Ectodermal cell (in vitro differentiated cells): ENCODE measurements around the gene RUFY4.

Experiments
- H3K27ac ChIP-seq: 2 replicates; pipeline ENCODE4 v1.7.0; 2013; ENCODE audit warnings: mild to moderate bottlenecking, low read depth, low read length; ENCODE audit not compliant: insufficient read depth, poor library complexity, severe bottlenecking
- H3K27me3 ChIP-seq: 2 replicates; pipeline ENCODE4 v1.7.0; 2013; ENCODE audit warnings: mild to moderate bottlenecking, low read length; ENCODE audit not compliant: insufficient read depth, control insufficient read depth, poor library complexity, severe bottlenecking
- H3K36me3 ChIP-seq: one replicate; pipeline ENCODE4 v1.7.0; 2013; ENCODE audit warnings: low read length; ENCODE audit not compliant: control insufficient read depth, insufficient read depth
- H3K4me1 ChIP-seq: one replicate; pipeline ENCODE4 v1.7.0; 2013; ENCODE audit warnings: low read length; ENCODE audit not compliant: control insufficient read depth, insufficient read depth
- H3K4me3 ChIP-seq: 2 replicates; pipeline ENCODE4 v1.7.0; 2013; ENCODE audit warnings: low read depth, low read length, control low read depth; ENCODE audit not compliant: insufficient read depth
- H3K9me3 ChIP-seq: 2 replicates; pipeline ENCODE4 v1.7.0; 2013; ENCODE audit warnings: mild to moderate bottlenecking, low read length, moderate library complexity; ENCODE audit not compliant: control insufficient read depth
- WGBS, 2 experiments: methylation state at CpG; one replicate each; pipeline ENCODE4 v1.1.7; 2013; ENCODE audit warnings: missing lambda C conversion rate in 2 of 2; 5-methylcytosine and 5-hydroxymethylcytosine counted together

RUFY4 gene

DNA sequence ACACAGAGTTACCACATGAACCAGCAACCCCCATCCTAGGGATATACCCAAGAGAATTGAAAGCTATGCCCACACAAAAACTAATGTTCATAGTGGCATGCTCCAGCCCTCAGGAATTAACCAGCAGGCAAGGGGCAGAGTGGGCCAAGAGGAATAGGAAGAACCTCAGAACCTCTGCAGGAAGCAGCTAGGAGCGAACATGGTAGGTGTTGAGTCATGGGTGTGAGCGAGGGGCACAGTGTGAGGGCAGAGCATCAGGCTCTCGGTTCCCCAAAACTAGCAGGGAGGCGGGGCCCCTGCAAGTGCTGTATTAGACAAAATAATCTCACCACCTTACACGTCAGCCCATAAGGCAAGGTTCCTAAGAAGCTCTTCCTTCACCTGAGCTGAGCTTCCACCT is 5.6 kb upstream of the RUFY4 start:
- Histone ChIP-seq H3K36me3 (no peaks in the 10 kb centered on the region), H3K4me1 (peaks cover 8% of the 10 kb centered on the region), H3K9me3 (no peaks in the 10 kb centered on the region), H3K4me3 (no peak overlapping the region), H3K27ac (no peak overlapping the region), H3K27me3 (peaks cover 5% of the 10 kb centered on the region)
- 87 to 96% methylated on average over 5 of the region's 5 CpGs for WGBS, 2 experiments

DNA sequence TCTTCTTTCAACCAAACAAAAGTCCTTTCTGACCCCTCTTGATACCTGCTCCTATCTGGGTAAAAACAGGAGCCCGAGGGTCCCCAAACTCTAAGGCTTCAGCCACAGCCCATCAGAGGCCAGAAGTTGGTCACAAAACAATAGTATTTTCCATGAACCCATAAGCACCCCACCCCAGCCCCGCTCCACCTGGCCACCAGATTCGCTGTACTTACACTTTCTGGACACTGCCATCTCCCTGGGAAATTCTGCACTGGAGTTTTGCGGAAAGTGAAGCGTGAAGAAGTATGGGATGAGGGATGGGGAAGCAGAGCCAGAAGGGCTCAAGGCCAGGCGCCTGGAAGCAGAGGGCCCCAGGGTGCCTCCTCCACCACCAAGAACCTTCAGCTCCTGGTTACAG is 5.2 kb upstream of the RUFY4 start:
- WGBS, 2 experiments = 92 to 94% methylated on average over 6 of the region's 6 CpGs
- H3K4me3 ChIP-seq = no peak overlapping the region
- peaks cover 6% of the 10 kb centered on the region for H3K27me3 ChIP-seq
- H3K9me3 ChIP-seq = no peaks in the 10 kb centered on the region
- no peaks in the 10 kb centered on the region for H3K36me3 ChIP-seq
- peaks cover 8% of the 10 kb centered on the region for H3K4me1 ChIP-seq
- no peak overlapping the region for H3K27ac ChIP-seq

DNA sequence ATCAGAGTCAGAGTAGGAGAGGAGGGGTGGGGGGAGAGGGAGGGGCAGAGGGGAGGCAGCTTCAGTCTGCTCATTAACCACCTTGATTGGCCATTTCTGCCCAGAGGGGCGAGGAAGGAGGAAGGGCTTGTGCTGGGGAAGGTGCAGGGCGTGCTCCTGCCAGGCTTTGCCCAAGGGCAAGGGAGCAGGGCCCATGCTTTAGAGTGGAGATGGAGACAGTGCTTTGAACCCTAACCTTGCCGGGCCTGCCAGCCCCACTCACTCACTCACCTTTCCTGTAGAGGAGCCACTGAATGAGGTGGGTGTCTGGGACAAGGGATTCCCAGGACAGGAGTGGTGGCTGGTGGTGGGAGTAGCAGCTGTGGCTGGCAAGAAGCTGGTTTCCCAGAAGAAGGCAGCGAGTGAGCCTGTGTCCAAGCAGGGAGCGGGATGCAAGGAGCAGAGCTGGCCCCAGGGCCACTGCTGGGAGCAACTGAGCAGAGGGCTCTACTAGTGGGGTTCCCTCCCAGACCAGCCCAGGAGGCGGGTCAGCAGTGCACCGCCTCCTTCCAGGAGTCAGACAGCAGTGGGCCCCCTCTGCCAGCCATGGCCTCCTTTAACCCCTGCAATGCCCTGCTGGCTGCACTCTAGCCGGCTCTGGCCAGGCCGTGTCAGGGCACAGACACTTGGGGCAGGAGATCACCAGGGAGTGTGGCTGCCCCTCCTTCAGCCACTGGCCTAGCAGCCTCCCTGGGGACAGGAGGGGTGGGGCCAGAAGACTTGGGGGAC is 3.6 kb upstream of the RUFY4 start:
- no peaks in the 10 kb centered on the region for H3K9me3 ChIP-seq
- no peak overlapping the region for H3K27ac ChIP-seq
- H3K4me3 ChIP-seq = no peak overlapping the region
- H3K4me1 ChIP-seq = peaks cover 8% of the 10 kb centered on the region
- no peaks in the 10 kb centered on the region for H3K36me3 ChIP-seq
- peaks cover 6% of the 10 kb centered on the region for H3K27me3 ChIP-seq
- 48 to 53% methylated on average over 9 of the region's 9 CpGs for whole genome bisulfite sequencing, 2 experiments

DNA sequence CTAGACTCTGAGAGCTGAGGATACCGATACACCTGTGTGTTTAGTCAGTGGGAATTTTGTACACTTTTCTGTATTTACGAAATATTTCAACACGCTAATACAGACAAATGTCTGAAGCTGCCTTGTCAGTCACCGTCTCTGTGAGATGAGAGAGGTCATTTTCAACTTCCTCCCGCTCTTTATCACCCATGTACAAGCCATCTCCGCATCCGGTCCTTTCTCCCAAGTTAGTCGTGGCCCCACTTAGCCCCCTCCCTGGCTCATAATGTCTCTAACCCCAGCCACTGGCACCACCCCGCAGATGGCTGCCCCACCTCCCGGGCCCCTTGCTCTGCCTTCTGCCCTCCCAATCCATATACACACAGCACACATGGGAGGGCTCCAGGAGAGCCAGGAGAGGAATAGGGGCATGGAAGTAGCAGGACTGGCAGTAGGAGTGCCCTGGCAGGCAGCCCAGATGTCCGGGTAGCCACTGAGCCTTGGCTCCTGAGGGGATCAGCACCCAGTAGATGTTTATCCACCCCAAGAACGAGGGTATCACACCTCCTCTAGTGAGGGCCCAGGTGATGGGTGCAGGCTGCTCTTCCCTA is 2.0 kb upstream of the RUFY4 start:
- 86 to 88% methylated on average over 12 of the region's 12 CpGs for WGBS, 2 experiments
- H3K4me1 ChIP-seq = peaks cover 8% of the 10 kb centered on the region
- no peaks in the 10 kb centered on the region for H3K9me3 ChIP-seq
- peaks cover 6% of the 10 kb centered on the region for H3K27me3 ChIP-seq
- H3K27ac ChIP-seq = no peak overlapping the region
- H3K4me3 ChIP-seq = no peak overlapping the region
- H3K36me3 ChIP-seq = no peaks in the 10 kb centered on the region

DNA sequence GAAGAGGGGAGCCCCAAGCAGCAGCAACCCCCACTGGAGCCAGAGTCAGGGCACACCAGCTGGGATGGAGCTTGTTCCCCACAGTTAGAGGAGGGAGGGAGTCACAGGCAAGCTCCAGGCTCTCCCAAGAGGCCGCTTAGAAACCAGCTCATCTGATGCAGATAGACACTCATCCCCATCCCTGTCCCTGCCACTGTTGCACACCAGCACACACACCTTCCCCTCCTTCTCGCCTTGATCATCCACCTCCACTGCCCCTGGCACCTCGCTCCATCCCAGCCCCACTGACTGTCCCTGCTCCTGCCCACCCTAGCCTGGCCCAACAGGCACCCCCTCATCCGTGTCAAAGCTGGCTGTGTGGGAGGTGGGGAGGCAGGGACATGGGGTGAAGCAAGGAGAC is 1.5 kb upstream of the RUFY4 start:
- Histone ChIP-seq H3K27me3 (peaks cover 6% of the 10 kb centered on the region), H3K4me3 (no peak overlapping the region), H3K27ac (no peak overlapping the region), H3K36me3 (no peaks in the 10 kb centered on the region), H3K4me1 (peaks cover 8% of the 10 kb centered on the region), H3K9me3 (no peaks in the 10 kb centered on the region)
- 73 to 74% methylated on average over 4 of the region's 4 CpGs for WGBS, 2 experiments

DNA sequence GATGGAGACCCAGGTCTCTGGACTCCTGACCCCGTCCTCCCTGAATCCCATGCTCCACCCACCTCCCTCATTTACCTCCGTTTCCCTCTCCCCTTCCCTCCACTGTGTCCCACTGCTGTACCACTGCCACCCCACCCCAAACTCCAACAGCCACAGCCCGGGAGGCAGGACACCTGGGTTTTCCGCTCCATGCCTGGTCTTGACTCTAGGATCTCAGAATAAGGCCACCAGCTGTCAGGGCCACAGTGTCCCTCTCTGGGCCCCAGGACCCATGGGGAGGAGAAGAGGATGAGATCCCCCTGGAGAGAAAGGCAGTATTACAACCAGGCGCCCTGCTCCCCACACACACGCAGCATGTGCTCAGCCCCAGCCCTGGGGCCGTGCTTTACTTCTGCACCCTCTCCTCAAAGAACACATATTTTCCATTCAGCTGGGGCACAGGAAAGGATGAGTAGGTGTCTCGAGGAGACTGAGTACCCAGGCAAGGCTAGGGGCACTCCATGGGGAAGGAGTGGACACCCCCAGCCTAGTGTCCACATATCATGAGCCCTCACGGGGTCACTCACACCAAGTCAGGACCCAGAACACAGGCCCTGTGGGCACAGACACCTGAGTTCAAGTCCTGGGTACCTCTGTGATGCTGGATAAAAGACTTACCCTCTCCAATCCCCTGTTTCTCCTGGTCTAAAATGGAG is 700 bp downstream of the RUFY4 start:
- WGBS, 2 experiments = 72 to 79% methylated on average over 8 to 9 of the region's 9 CpGs
- Histone ChIP-seq H3K9me3 (no peaks in the 10 kb centered on the region), H3K27ac (no peak overlapping the region), H3K4me1 (peaks cover 8% of the 10 kb centered on the region), H3K36me3 (no peaks in the 10 kb centered on the region), H3K27me3 (peaks cover 6% of the 10 kb centered on the region), H3K4me3 (no peak overlapping the region)

DNA sequence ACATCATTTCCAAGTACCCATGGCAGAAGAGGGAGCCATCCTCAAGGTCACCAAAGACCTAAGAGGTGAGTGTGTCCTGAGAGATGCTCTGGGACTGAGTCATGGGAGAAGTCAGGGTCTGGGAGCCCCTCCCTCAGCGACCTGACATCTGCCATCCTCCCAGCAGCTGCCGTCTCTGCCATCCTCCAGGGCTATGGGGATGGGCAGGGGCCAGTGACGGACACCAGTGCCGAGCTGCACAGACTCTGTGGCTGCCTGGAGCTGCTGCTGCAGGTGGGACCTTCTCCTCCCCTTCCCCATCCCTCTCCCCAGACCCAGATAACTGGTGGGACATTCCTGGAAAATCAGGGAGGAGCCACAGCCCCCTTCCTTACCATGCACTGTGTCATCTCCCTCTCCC is 1.5 kb downstream of the RUFY4 start:
- Histone ChIP-seq H3K4me1 (peaks cover under 1% of the 10 kb centered on the region), H3K9me3 (no peaks in the 10 kb centered on the region), H3K27ac (no peak overlapping the region), H3K4me3 (no peak overlapping the region), H3K36me3 (no peaks in the 10 kb centered on the region), H3K27me3 (peaks cover 6% of the 10 kb centered on the region)
- 72 to 73% methylated on average over 4 of the region's 4 CpGs for WGBS, 2 experiments

DNA sequence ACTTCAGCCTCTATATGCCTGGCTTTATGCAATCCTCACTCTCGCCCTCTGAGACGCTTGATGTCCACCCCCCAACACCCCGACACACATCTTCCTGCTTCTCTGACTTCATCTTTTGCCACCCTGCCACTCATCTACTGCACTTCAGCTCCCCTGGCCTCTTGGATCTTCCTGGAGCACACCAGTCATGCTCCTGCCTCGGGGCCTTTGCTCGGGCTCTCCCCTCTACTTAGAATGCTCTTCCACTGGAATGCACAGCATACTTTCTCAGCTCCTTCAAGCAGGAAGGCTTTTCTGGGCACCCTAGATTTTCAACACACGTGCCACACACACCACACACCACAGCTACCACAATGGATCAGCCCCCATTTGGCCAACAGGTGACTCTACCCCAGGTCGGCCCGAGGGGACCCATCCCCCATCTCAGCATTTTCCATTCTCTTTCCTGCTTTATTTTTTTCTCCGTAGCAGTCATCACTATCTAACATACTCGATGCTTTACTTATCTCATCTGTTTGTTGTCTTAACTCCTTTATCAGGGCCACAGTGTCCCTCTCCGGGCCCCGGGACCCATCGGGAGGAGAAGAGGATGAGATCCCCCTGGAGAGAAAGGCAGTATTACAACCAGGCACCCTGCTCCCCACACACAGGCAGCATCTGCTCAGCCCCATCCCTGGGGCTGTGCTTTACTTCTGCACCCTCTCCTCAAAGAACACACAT is 2.3 kb downstream of the RUFY4 start:
- Histone ChIP-seq H3K4me3 (no peak overlapping the region), H3K27me3 (peaks cover 6% of the 10 kb centered on the region), H3K27ac (no peak overlapping the region), H3K4me1 (no peaks in the 10 kb centered on the region), H3K9me3 (no peaks in the 10 kb centered on the region), H3K36me3 (no peaks in the 10 kb centered on the region)
- WGBS, 2 experiments = 92% methylated on average over 13 of the region's 13 CpGs

DNA sequence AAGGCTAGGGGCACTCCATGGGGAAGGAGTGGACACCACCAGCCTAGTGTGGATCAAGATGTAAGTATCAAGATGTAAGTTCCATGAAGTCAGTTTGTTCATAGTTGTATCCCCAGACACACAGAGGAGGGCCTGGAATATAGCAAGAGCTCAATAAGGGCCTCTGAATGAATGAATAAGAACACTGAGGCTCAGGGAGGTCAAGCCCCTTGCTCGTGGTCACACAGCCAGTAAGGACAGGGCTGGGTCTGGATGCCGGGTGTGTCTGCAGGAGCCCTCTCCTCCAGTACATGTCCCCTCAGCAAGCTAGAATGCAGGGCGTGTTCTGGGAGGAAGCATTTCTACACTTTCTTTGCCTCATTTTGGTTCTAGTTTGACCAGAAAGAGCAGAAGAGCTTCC is 2.9 kb downstream of the RUFY4 start:
- Histone ChIP-seq H3K4me1 (no peaks in the 10 kb centered on the region), H3K9me3 (no peaks in the 10 kb centered on the region), H3K27me3 (peaks cover 6% of the 10 kb centered on the region), H3K4me3 (no peak overlapping the region), H3K36me3 (no peaks in the 10 kb centered on the region), H3K27ac (no peak overlapping the region)
- WGBS, 2 experiments = 90 to 95% methylated on average over 3 of the region's 3 CpGs

DNA sequence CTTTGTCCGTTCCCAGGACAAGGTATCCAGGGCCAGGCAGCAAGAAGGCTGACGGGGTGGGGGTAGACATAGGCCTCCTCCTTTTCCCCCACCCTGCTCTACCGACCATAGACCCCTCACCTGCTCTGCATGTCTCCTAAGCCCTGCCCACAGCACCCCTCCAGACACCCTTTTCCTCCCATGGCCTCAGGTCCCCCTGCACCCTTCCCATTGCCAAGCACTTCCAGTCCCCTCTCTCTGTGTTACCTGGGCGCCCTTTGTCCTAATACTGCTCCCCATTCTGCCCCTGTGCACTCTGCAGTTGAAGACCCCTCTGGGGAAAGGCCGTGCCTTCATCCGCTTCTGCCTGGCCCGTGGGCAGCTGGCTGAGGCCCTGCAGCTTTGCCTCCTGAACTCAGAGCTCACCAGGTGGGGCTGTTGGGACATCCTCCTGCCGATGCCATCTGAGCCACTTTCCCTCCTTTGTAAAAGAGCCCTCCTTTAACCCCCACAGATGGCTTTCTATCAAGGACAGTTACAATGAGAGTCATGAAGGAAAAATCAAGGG is 3.5 kb downstream of the RUFY4 start:
- no peak overlapping the region for H3K4me3 ChIP-seq
- no peaks in the 10 kb centered on the region for H3K4me1 ChIP-seq
- no peak overlapping the region for H3K27ac ChIP-seq
- peaks cover 6% of the 10 kb centered on the region for H3K27me3 ChIP-seq
- no peaks in the 10 kb centered on the region for H3K9me3 ChIP-seq
- WGBS, 2 experiments = 86 to 89% methylated on average over 8 of the region's 8 CpGs
- no peaks in the 10 kb centered on the region for H3K36me3 ChIP-seq
